Activated gamma-delta T cell treated with Interleukin-2 at 50 U/mL for 16 hours (primary cell): ENCODE measurements around the gene ACVR2B.

Experiments used
- DNase-seq: peaks from one replicate; pipeline ENCODE4 v3.0.0-alpha.2; 2020

ACVR2B gene

GRCh38 chr3:38533285-38533976, 79.7 kb downstream of the ACVR2B start:
- no peak for DNase-seq

DNA sequence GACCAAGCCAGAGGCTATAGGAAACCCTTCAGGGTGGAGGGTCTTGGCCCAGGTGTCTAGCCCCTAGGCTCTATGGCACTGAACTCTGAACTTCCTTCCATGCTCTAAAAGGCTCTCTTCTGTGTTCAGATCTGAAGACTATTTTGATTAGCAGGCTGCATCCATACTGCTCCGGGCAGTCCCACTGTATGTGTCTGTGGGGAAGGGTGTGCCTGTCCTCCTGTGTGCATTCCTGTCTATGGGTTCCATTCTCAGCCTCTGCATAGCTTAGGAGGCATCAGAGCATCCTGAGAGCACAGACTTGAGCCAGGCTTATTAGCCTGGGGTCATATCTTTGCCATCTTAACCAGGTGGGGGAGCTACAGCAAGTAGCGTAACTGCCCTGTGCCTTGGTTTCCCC, 80.5 kb downstream of the ACVR2B start:
- DNase-seq, result no peak

- DNase-seq, result no peak
Measured at GRCh38 chr3:38534604-38535003, 80.9 kb downstream of the ACVR2B start.

GRCh38 chr3:38536671-38537070, 83.0 kb downstream of the ACVR2B start:
- DNase-seq, result no peak

- no peak for DNase-seq
Measured at GRCh38 chr3:38538773-38539353, 85.2 kb downstream of the ACVR2B start.

DNA sequence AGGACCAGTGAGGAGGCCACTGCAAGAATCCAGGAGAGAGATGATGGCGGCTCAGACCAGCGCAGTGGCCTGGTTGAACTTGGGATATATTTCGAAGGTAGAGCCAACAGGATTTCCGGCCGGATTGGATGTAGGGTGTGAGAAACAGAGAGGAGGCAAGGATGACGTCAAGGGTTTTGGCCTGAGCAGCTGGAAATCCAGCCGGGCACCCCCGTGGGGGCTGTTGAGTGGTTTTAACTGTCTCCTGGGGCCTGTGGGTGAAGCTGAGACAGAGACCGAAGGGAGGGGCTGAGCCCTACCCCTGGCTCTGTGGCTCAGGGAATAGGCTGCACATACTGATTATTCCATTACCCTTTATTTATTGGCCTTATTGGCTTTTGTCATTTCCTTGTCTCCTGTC, 88.1 kb downstream of the ACVR2B start:
- DNase-seq, result no peak
